ENCODE results near the gene PDLIM5. TPM values are rescaled to one million over a fixed set of nuclear protein-coding genes. Genes with fewer than 3 reads are reported as not detected.
"Not testable (repeated sequence)": the region's sequence is repeated elsewhere in the genome, so short reads cannot be mapped to it uniquely, and the experiment has no call there.

PDLIM5 gene
- total and polyA plus RNA-seq, 4 experiments from 2014 or later = 37.4 to 57.5 (median 44.6) TPM

GRCh38 chr4:94665021-94665420, 213.3 kb downstream of the PDLIM5 start:
- H3K4me3 Mint-ChIP-seq; H3K4me1 ChIP-seq (ENCODE audit: insufficient read depth, low read length); DNase-seq; H3K36me3 ChIP-seq (ENCODE audit: insufficient read depth, low read length); H3K27ac Mint-ChIP-seq; H3K4me1 Mint-ChIP-seq; H3K9me3 ChIP-seq (ENCODE audit: control insufficient read depth in 1 of 2, low read length in 2 of 2); CTCF ChIA-PET (ENCODE audit: partially characterized antibody); intact Hi-C loops (cut with micrococcal nuclease); H3K27me3 ChIP-seq (ENCODE audit: insufficient read depth, low read length); H3K9me3 Mint-ChIP-seq; H3K4me3 ChIP-seq (ENCODE audit: low read length in 2 of 2); H3K27ac ChIP-seq (ENCODE audit: low read depth, low read length); POLR2A ChIA-PET (ENCODE audit: partially characterized antibody); H3K27me3 Mint-ChIP-seq: not testable (repeated sequence)
- peaks cover 24 to 37% of the 10 kb centered on the region in 2 donors for H3K36me3 Mint-ChIP-seq

GRCh38 chr4:94665500-94666404, 214.0 kb downstream of the PDLIM5 start:
- Mint-ChIP-seq H3K4me3 (no peak overlapping the region), H3K4me1 (no peaks in the 10 kb centered on the region), H3K36me3 (peaks cover 22 to 30% of the 10 kb centered on the region in 2 donors), H3K27me3 (no peaks in the 10 kb centered on the region), H3K27ac (no peak overlapping the region), H3K9me3 (no peaks in the 10 kb centered on the region)
- Histone ChIP-seq H3K9me3 (ENCODE audit: control insufficient read depth in 1 of 2, low read length in 2 of 2) (no peaks in the 10 kb centered on the region), H3K4me3 (ENCODE audit: low read length in 2 of 2) (no peak overlapping the region), H3K27ac (ENCODE audit: low read depth, low read length) (no peak overlapping the region), H3K4me1 (ENCODE audit: insufficient read depth, low read length) (no peaks in the 10 kb centered on the region), H3K36me3 (ENCODE audit: insufficient read depth, low read length) (no peaks in the 10 kb centered on the region), H3K27me3 (ENCODE audit: insufficient read depth, low read length) (no peaks in the 10 kb centered on the region)
- intact Hi-C loops (cut with micrococcal nuclease) = no loop called here
- POLR2A ChIA-PET (ENCODE audit: partially characterized antibody) = no interaction called here
- CTCF ChIA-PET (ENCODE audit: partially characterized antibody) = interaction anchor here (1.2 kb wide), 1 partner anchor 45 kb away, joined by 9 read pairs; no protein-coding TSS in a partner anchor
- DNase-seq = no peak

- Mint-ChIP-seq H3K4me3 (no peak overlapping the region), H3K27me3 (no peaks in the 10 kb centered on the region), H3K9me3 (no peaks in the 10 kb centered on the region), H3K4me1 (no peaks in the 10 kb centered on the region), H3K36me3 (peaks cover 8 to 15% of the 10 kb centered on the region in 2 donors), H3K27ac (no peak overlapping the region)
- ChIA-PET CTCF (ENCODE audit: partially characterized antibody) (no interaction called here), POLR2A (ENCODE audit: partially characterized antibody) (no interaction called here)
- intact Hi-C loops (cut with micrococcal nuclease) = no loop called here
- H3K9me3 ChIP-seq (ENCODE audit: control insufficient read depth in 1 of 2, low read length in 2 of 2) = no peaks in the 10 kb centered on the region
- no peak for DNase-seq
- H3K27ac ChIP-seq (ENCODE audit: low read depth, low read length) = no peak overlapping the region
- H3K36me3 ChIP-seq (ENCODE audit: insufficient read depth, low read length) = no peaks in the 10 kb centered on the region
- no peaks in the 10 kb centered on the region for H3K27me3 ChIP-seq (ENCODE audit: insufficient read depth, low read length)
- no peaks in the 10 kb centered on the region for H3K4me1 ChIP-seq (ENCODE audit: insufficient read depth, low read length)
- H3K4me3 ChIP-seq (ENCODE audit: low read length in 2 of 2) = no peak overlapping the region
These were observed 217.0 kb downstream of the PDLIM5 start for GRCh38 chr4:94668724-94669123.

GRCh38 chr4:94669672-94670664, 218.2 kb downstream of the PDLIM5 start:
- CTCF ChIA-PET (ENCODE audit: partially characterized antibody) = no interaction called here
- intact Hi-C loops (cut with micrococcal nuclease) = no loop called here

GRCh38 chr4:94671113-94671512, 219.4 kb downstream of the PDLIM5 start:
- no peaks in the 10 kb centered on the region for H3K36me3 ChIP-seq (ENCODE audit: insufficient read depth, low read length)
- intact Hi-C loops (cut with micrococcal nuclease) = no loop called here
- H3K4me1 Mint-ChIP-seq = no peaks in the 10 kb centered on the region
- no peak overlapping the region for H3K4me3 ChIP-seq (ENCODE audit: low read length in 2 of 2)
- H3K4me1 ChIP-seq (ENCODE audit: insufficient read depth, low read length) = no peaks in the 10 kb centered on the region
- peaks cover 3 to 6% of the 10 kb centered on the region in 2 donors for H3K36me3 Mint-ChIP-seq
- H3K9me3 Mint-ChIP-seq = no peaks in the 10 kb centered on the region
- no peaks in the 10 kb centered on the region for H3K9me3 ChIP-seq (ENCODE audit: control insufficient read depth in 1 of 2, low read length in 2 of 2)
- H3K27ac Mint-ChIP-seq = no peak overlapping the region
- ChIA-PET CTCF (ENCODE audit: partially characterized antibody) (no interaction called here), POLR2A (ENCODE audit: partially characterized antibody) (no interaction called here)
- H3K27ac ChIP-seq (ENCODE audit: low read depth, low read length) = no peak overlapping the region
- DNase-seq = no peak
- H3K27me3 ChIP-seq (ENCODE audit: insufficient read depth, low read length) = no peaks in the 10 kb centered on the region
- H3K4me3 Mint-ChIP-seq = no peak overlapping the region
- peaks cover 0 to 2% of the 10 kb centered on the region in 2 donors for H3K27me3 Mint-ChIP-seq

More at GRCh38 chr4:94669672-94670664, 218.2 kb downstream of the PDLIM5 start:
- no peak for DNase-seq
- Mint-ChIP-seq H3K9me3 (no peaks in the 10 kb centered on the region), H3K36me3 (peaks cover 4 to 12% of the 10 kb centered on the region in 2 donors), H3K27ac (no peak overlapping the region), H3K4me3 (no peak overlapping the region), H3K4me1 (no peaks in the 10 kb centered on the region), H3K27me3 (no peaks in the 10 kb centered on the region)
- Histone ChIP-seq H3K9me3 (ENCODE audit: control insufficient read depth in 1 of 2, low read length in 2 of 2) (no peaks in the 10 kb centered on the region), H3K27ac (ENCODE audit: low read depth, low read length) (no peak overlapping the region), H3K4me3 (ENCODE audit: low read length in 2 of 2) (no peak overlapping the region), H3K36me3 (ENCODE audit: insufficient read depth, low read length) (no peaks in the 10 kb centered on the region), H3K27me3 (ENCODE audit: insufficient read depth, low read length) (no peaks in the 10 kb centered on the region), H3K4me1 (ENCODE audit: insufficient read depth, low read length) (no peaks in the 10 kb centered on the region)
- POLR2A ChIA-PET (ENCODE audit: partially characterized antibody) = no interaction called here

GRCh38 chr4:94673961-94674360, 222.2 kb downstream of the PDLIM5 start:
- Mint-ChIP-seq H3K4me1 (no peaks in the 10 kb centered on the region), H3K4me3 (no peak overlapping the region), H3K27me3 (peaks cover 0 to 4% of the 10 kb centered on the region in 2 donors), H3K9me3 (peaks cover 0 to 3% (median 0%) of the 10 kb centered on the region in 8 donors), H3K36me3 (no peaks in the 10 kb centered on the region), H3K27ac (no peak overlapping the region)
- Histone ChIP-seq H3K4me1 (ENCODE audit: insufficient read depth, low read length) (no peaks in the 10 kb centered on the region), H3K9me3 (ENCODE audit: control insufficient read depth in 1 of 2, low read length in 2 of 2) (no peaks in the 10 kb centered on the region), H3K27ac (ENCODE audit: low read depth, low read length) (no peak overlapping the region), H3K36me3 (ENCODE audit: insufficient read depth, low read length) (no peaks in the 10 kb centered on the region), H3K27me3 (ENCODE audit: insufficient read depth, low read length) (no peaks in the 10 kb centered on the region), H3K4me3 (ENCODE audit: low read length in 2 of 2) (no peak overlapping the region)
- DNase-seq = no peak
- ChIA-PET POLR2A (ENCODE audit: partially characterized antibody) (no interaction called here), CTCF (ENCODE audit: partially characterized antibody) (no interaction called here)
- intact Hi-C loops (cut with micrococcal nuclease) = no loop called here

- Histone ChIP-seq H3K4me3 (ENCODE audit: low read length in 2 of 2) (no peak overlapping the region), H3K9me3 (ENCODE audit: control insufficient read depth in 1 of 2, low read length in 2 of 2) (no peaks in the 10 kb centered on the region), H3K4me1 (ENCODE audit: insufficient read depth, low read length) (no peaks in the 10 kb centered on the region), H3K36me3 (ENCODE audit: insufficient read depth, low read length) (no peaks in the 10 kb centered on the region), H3K27me3 (ENCODE audit: insufficient read depth, low read length) (no peaks in the 10 kb centered on the region), H3K27ac (ENCODE audit: low read depth, low read length) (no peak overlapping the region)
- no peak overlapping the region for H3K27ac Mint-ChIP-seq
- peaks cover 0 to 4% of the 10 kb centered on the region in 2 donors for H3K27me3 Mint-ChIP-seq
- ChIA-PET POLR2A (ENCODE audit: partially characterized antibody) (no interaction called here), CTCF (ENCODE audit: partially characterized antibody) (no interaction called here)
- H3K4me3 Mint-ChIP-seq = no peak overlapping the region
- no peaks in the 10 kb centered on the region for H3K36me3 Mint-ChIP-seq
- intact Hi-C loops (cut with micrococcal nuclease) = no loop called here
- no peaks in the 10 kb centered on the region for H3K4me1 Mint-ChIP-seq
- no peak for DNase-seq
- H3K9me3 Mint-ChIP-seq = peaks cover 0 to 3% (median 0%) of the 10 kb centered on the region in 8 donors
These were observed 225.2 kb downstream of the PDLIM5 start for GRCh38 chr4:94676970-94677369.

Data from CD4-positive, alpha-beta memory T cell (primary cell).